SK-N-SH (cell line): ENCODE results near the gene AHRR.

Source experiments
- EP300 ChIP-seq, 2 experiments: IDR thresholded peaks; 2 replicates each; pipeline versions ENCODE4 v1.4.0 to v1.6.1; 2012; ENCODE audit warnings: borderline replicate concordance in 1 of 2, low read depth in 1 of 2, low read length in 1 of 2
- NFIC ChIP-seq: IDR thresholded peaks from 2 replicates; pipeline ENCODE4 v1.4.0; 2012; ENCODE audit warnings: borderline replicate concordance
- NRF1 ChIP-seq: IDR thresholded peaks from 2 replicates; pipeline ENCODE4 v1.6.1; 2012; ENCODE audit warnings: low read depth, mild to moderate bottlenecking, low read length
- USF2 ChIP-seq: fragments of 150-350 bp; IDR thresholded peaks from 2 replicates; pipeline ENCODE4 v1.6.1; 2017; ENCODE audit warnings: antibody characterized with exemption, low read length, low read depth, borderline replicate concordance
- TF ChIP-seq, protein P1 (sequence below): fragments of 200-600 bp; sonication (generic); IDR thresholded peaks from 2 replicates; pipeline ENCODE4 v1.6.1; 2017; ENCODE audit warnings: antibody characterized with exemption, mild to moderate bottlenecking, moderate library complexity

DNA sequence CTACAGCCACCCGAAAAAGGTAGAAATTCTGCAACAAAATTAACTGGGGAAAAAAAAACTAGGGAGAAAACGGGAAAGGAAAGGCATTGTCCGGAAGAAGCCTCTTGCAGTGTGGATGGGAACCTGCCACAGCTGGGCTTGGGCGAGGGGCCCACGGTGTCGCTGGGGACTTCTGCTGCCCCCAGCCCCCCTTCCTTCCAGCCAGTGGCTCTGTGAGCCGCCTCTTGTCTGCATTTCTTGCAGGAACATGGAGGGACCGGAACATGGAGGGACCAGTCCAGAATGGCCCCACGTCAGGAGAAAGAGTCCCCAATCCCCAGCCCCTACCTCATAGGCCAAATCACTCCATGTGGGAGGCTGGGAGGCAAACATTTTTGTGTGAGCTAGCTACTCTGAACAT lies 84.5 kb downstream of the AHRR start:
- TF ChIP-seq EP300 (IDR thresholded peaks at IDR 0.05; ENCODE audit: borderline replicate concordance in 1 of 2, low read depth in 1 of 2, low read length in 1 of 2) (no peak), USF2 (no peak), NFIC (no peak), NRF1 (no peak)
- TF ChIP-seq, protein P1, sequence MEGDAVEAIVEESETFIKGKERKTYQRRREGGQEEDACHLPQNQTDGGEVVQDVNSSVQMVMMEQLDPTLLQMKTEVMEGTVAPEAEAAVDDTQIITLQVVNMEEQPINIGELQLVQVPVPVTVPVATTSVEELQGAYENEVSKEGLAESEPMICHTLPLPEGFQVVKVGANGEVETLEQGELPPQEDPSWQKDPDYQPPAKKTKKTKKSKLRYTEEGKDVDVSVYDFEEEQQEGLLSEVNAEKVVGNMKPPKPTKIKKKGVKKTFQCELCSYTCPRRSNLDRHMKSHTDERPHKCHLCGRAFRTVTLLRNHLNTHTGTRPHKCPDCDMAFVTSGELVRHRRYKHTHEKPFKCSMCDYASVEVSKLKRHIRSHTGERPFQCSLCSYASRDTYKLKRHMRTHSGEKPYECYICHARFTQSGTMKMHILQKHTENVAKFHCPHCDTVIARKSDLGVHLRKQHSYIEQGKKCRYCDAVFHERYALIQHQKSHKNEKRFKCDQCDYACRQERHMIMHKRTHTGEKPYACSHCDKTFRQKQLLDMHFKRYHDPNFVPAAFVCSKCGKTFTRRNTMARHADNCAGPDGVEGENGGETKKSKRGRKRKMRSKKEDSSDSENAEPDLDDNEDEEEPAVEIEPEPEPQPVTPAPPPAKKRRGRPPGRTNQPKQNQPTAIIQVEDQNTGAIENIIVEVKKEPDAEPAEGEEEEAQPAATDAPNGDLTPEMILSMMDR: no peak
